WTC11 (cell line): Measurements from ENCODE around the gene PADI1. TPM values are rescaled to one million over a fixed set of nuclear protein-coding genes. Genes with fewer than 3 reads are reported as not detected.

Experiments used
- ATAC-seq: fragments of 200-7000 bp; cut with Tn5 transposase; 2 replicates; pipeline ENCODE4 v1.10.0; 2021; ENCODE audit warnings: mild to moderate bottlenecking, moderate library complexity
- CTCF ChIA-PET: fragments of 300-600 bp; sonication (Branson Sonifier 250); formaldehyde crosslinking; loops from one replicate; lab custom pipeline; 2021; ENCODE audit warnings: antibody characterized with exemption; lab: Charles Lee
- POLR2A ChIA-PET: fragments of 350-600 bp; sonication (Branson Sonifier 250); formaldehyde crosslinking; loops from one replicate; lab custom pipeline; 2021; ENCODE audit warnings: antibody characterized with exemption; lab: Charles Lee
- DNase-seq: peaks from one replicate; pipeline ENCODE4 v3.0.0; 2021; ENCODE audit warnings: low spot score
- H3K27ac Mint-ChIP-seq: 2 replicates; pipeline ENCODE4 v1.8.0; 2021; ENCODE audit warnings: mixed read lengths
- H3K27me3 Mint-ChIP-seq: 2 replicates; pipeline ENCODE4 v1.8.0; 2021; ENCODE audit warnings: low read depth, mild to moderate bottlenecking, moderate library complexity, mixed read lengths
- H3K36me3 Mint-ChIP-seq: 2 replicates; pipeline ENCODE4 v1.8.0; 2021; ENCODE audit warnings: mixed read lengths
- H3K4me1 Mint-ChIP-seq: 2 replicates; pipeline ENCODE4 v1.8.0; 2022; ENCODE audit warnings: mixed read lengths
- H3K4me3 Mint-ChIP-seq: 2 replicates; pipeline ENCODE4 v1.8.0; 2021; ENCODE audit warnings: mild to moderate bottlenecking, moderate library complexity, mixed read lengths
- H3K9me3 Mint-ChIP-seq: 2 replicates; pipeline ENCODE4 v1.8.0; 2021; ENCODE audit warnings: mixed read lengths
- AR ChIP-seq: fragments of 250-450 bp; sonication (Bioruptor Pico); IDR thresholded peaks from 2 replicates; pipeline ENCODE4 v1.9.0; 2021; ENCODE audit warnings: mild to moderate bottlenecking
- ATF1 ChIP-seq: sonication (generic); formaldehyde crosslinking; IDR thresholded peaks from 2 replicates; pipeline ENCODE4 v1.8.1; 2023; ENCODE audit warnings: mild to moderate bottlenecking, moderate library complexity, missing genetic modification reagents
- CBFB ChIP-seq: sonication (generic); formaldehyde crosslinking; IDR thresholded peaks from 2 replicates; pipeline ENCODE4 v1.8.1; 2022; ENCODE audit warnings: mild to moderate bottlenecking, low read depth, missing genetic modification reagents
- E2F4 ChIP-seq: sonication (generic); formaldehyde crosslinking; IDR thresholded peaks from 2 replicates; pipeline ENCODE4 v1.8.1; 2022; ENCODE audit warnings: low read depth, mild to moderate bottlenecking, moderate library complexity, missing genetic modification reagents, borderline replicate concordance
- ELF4 ChIP-seq: sonication (generic); formaldehyde crosslinking; IDR thresholded peaks from 2 replicates; pipeline ENCODE4 v1.8.1; 2022; ENCODE audit warnings: low read depth, mild to moderate bottlenecking, moderate library complexity, missing genetic modification reagents
- ERG ChIP-seq: fragments of 250-450 bp; sonication (Bioruptor Pico); IDR thresholded peaks from 2 replicates; pipeline ENCODE4 v1.8.0; 2021; ENCODE audit warnings: mild to moderate bottlenecking
- IRF1 ChIP-seq: sonication (generic); formaldehyde crosslinking; IDR thresholded peaks from 2 replicates; pipeline ENCODE4 v1.8.0; 2023; ENCODE audit warnings: missing genetic modification reagents
- MAX ChIP-seq: sonication (generic); formaldehyde crosslinking; IDR thresholded peaks from 2 replicates; pipeline ENCODE4 v1.8.0; 2022; ENCODE audit warnings: mild to moderate bottlenecking, missing genetic modification reagents
- MYBL2 ChIP-seq: sonication (generic); formaldehyde crosslinking; IDR thresholded peaks from 2 replicates; pipeline ENCODE4 v1.8.1; 2023; ENCODE audit warnings: mild to moderate bottlenecking, moderate library complexity, missing genetic modification reagents
- NFATC4 ChIP-seq: fragments of 250-450 bp; sonication (Bioruptor Pico); IDR thresholded peaks from 2 replicates; pipeline ENCODE4 v1.9.0; 2021; ENCODE audit warnings: mild to moderate bottlenecking
- RELA ChIP-seq: sonication (generic); formaldehyde crosslinking; IDR thresholded peaks from 2 replicates; pipeline ENCODE4 v1.8.1; 2022; ENCODE audit warnings: missing genetic modification reagents, mild to moderate bottlenecking, borderline replicate concordance
- RORB ChIP-seq: fragments of 250-450 bp; sonication (Bioruptor Pico); IDR thresholded peaks from 2 replicates; pipeline ENCODE4 v1.9.0; 2021; ENCODE audit warnings: mild to moderate bottlenecking
- SMAD3 ChIP-seq: sonication (generic); formaldehyde crosslinking; IDR thresholded peaks from 2 replicates; pipeline ENCODE4 v1.8.0; 2022; ENCODE audit warnings: missing genetic modification reagents, mild to moderate bottlenecking, borderline replicate concordance
- SMAD4 ChIP-seq: sonication (generic); formaldehyde crosslinking; IDR thresholded peaks from 2 replicates; pipeline ENCODE4 v1.8.0; 2022; ENCODE audit warnings: mild to moderate bottlenecking, missing genetic modification reagents
- TCF7 ChIP-seq: sonication (generic); formaldehyde crosslinking; IDR thresholded peaks from 2 replicates; pipeline ENCODE4 v1.8.0; 2022; ENCODE audit warnings: mild to moderate bottlenecking, low read depth, missing genetic modification reagents, moderate library complexity
- ZNF317 ChIP-seq: sonication (generic); formaldehyde crosslinking; IDR thresholded peaks from 2 replicates; pipeline ENCODE4 v1.8.1; 2023; ENCODE audit warnings: low read depth, mild to moderate bottlenecking, moderate library complexity, missing genetic modification reagents, borderline replicate concordance
- total RNA-seq: library from RNA; stranded (reverse); gene quantifications from 3 replicates; pipeline ENCODE4 v1.2.3, GENCODE V29; 2021
- TF ChIP-seq, protein P1 (sequence below): fragments of 250-450 bp; sonication (Bioruptor Pico); IDR thresholded peaks from 2 replicates; pipeline ENCODE4 v1.9.0; 2021; ENCODE audit warnings: mild to moderate bottlenecking
- TF ChIP-seq, protein P2 (sequence below): fragments of 200-600 bp; IDR thresholded peaks from 2 replicates; pipeline ENCODE4 v1.8.0; 2022; ENCODE audit warnings: antibody characterized with exemption
- TF ChIP-seq, protein P3 (sequence below): sonication (generic); formaldehyde crosslinking; IDR thresholded peaks from 2 replicates; pipeline ENCODE4 v1.8.1; 2023; ENCODE audit warnings: mild to moderate bottlenecking, missing genetic modification reagents, borderline replicate concordance
- TF ChIP-seq, protein P4 (sequence below): sonication (generic); formaldehyde crosslinking; IDR thresholded peaks from 2 replicates; pipeline ENCODE4 v1.8.1; 2023; ENCODE audit warnings: mild to moderate bottlenecking, moderate library complexity, missing genetic modification reagents

PADI1 gene
- total RNA-seq, 1 experiment from 2014 or later, result 0.15 TPM

GRCh38 chr1:17265162-17265561 is 60.2 kb downstream of the PADI1 start:
- peak; percentile 26 for DNase-seq
- Mint-ChIP-seq H3K9me3 (peaks cover 14% of the 10 kb centered on the region), H3K4me3 (no peak overlapping the region), H3K4me1 (no peaks in the 10 kb centered on the region), H3K36me3 (no peaks in the 10 kb centered on the region), H3K27me3 (no peaks in the 10 kb centered on the region), H3K27ac (no peak overlapping the region)
- no peak for TF ChIP-seq SMAD4 (CRISPR knock-in tag)
- no peak for TF ChIP-seq ZNF317 (CRISPR knock-in tag)
- no peak for TF ChIP-seq MAX (CRISPR knock-in tag)
- TF ChIP-seq, protein P1, sequence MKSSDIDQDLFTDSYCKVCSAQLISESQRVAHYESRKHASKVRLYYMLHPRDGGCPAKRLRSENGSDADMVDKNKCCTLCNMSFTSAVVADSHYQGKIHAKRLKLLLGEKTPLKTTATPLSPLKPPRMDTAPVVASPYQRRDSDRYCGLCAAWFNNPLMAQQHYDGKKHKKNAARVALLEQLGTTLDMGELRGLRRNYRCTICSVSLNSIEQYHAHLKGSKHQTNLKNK (CRISPR knock-in tag), result no peak
- no peak for TF ChIP-seq NFATC4 (CRISPR knock-in tag)
- TF ChIP-seq, protein P2, sequence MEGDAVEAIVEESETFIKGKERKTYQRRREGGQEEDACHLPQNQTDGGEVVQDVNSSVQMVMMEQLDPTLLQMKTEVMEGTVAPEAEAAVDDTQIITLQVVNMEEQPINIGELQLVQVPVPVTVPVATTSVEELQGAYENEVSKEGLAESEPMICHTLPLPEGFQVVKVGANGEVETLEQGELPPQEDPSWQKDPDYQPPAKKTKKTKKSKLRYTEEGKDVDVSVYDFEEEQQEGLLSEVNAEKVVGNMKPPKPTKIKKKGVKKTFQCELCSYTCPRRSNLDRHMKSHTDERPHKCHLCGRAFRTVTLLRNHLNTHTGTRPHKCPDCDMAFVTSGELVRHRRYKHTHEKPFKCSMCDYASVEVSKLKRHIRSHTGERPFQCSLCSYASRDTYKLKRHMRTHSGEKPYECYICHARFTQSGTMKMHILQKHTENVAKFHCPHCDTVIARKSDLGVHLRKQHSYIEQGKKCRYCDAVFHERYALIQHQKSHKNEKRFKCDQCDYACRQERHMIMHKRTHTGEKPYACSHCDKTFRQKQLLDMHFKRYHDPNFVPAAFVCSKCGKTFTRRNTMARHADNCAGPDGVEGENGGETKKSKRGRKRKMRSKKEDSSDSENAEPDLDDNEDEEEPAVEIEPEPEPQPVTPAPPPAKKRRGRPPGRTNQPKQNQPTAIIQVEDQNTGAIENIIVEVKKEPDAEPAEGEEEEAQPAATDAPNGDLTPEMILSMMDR, result no peak
- TF ChIP-seq, protein P3, sequence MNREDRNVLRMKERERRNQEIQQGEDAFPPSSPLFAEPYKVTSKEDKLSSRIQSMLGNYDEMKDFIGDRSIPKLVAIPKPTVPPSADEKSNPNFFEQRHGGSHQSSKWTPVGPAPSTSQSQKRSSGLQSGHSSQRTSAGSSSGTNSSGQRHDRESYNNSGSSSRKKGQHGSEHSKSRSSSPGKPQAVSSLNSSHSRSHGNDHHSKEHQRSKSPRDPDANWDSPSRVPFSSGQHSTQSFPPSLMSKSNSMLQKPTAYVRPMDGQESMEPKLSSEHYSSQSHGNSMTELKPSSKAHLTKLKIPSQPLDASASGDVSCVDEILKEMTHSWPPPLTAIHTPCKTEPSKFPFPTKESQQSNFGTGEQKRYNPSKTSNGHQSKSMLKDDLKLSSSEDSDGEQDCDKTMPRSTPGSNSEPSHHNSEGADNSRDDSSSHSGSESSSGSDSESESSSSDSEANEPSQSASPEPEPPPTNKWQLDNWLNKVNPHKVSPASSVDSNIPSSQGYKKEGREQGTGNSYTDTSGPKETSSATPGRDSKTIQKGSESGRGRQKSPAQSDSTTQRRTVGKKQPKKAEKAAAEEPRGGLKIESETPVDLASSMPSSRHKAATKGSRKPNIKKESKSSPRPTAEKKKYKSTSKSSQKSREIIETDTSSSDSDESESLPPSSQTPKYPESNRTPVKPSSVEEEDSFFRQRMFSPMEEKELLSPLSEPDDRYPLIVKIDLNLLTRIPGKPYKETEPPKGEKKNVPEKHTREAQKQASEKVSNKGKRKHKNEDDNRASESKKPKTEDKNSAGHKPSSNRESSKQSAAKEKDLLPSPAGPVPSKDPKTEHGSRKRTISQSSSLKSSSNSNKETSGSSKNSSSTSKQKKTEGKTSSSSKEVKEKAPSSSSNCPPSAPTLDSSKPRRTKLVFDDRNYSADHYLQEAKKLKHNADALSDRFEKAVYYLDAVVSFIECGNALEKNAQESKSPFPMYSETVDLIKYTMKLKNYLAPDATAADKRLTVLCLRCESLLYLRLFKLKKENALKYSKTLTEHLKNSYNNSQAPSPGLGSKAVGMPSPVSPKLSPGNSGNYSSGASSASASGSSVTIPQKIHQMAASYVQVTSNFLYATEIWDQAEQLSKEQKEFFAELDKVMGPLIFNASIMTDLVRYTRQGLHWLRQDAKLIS (CRISPR knock-in tag), result no peak
- TF ChIP-seq RELA (CRISPR knock-in tag), result no peak
- no peak for TF ChIP-seq TCF7
- no peak for TF ChIP-seq ATF1 (CRISPR knock-in tag)
- no peak for TF ChIP-seq SMAD3 (CRISPR knock-in tag)
- TF ChIP-seq RORB (CRISPR knock-in tag), result no peak
- TF ChIP-seq, protein P4, sequence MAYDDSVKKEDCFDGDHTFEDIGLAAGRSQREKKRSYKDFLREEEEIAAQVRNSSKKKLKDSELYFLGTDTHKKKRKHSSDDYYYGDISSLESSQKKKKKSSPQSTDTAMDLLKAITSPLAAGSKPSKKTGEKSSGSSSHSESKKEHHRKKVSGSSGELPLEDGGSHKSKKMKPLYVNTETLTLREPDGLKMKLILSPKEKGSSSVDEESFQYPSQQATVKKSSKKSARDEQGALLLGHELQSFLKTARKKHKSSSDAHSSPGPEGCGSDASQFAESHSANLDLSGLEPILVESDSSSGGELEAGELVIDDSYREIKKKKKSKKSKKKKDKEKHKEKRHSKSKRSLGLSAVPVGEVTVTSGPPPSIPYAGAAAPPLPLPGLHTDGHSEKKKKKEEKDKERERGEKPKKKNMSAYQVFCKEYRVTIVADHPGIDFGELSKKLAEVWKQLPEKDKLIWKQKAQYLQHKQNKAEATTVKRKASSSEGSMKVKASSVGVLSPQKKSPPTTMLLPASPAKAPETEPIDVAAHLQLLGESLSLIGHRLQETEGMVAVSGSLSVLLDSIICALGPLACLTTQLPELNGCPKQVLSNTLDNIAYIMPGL (CRISPR knock-in tag), result no peak
- TF ChIP-seq MYBL2 (CRISPR knock-in tag), result no peak
- ChIA-PET POLR2A (no interaction called here), CTCF (interaction anchor here (0.5 to 1.1 kb wide), 5 partner anchors 10 to 139 kb away, joined by 3 to 7 read pairs (median 4); no protein-coding TSS in a partner anchor)
- ATAC-seq, result peak; percentile 89

DNA sequence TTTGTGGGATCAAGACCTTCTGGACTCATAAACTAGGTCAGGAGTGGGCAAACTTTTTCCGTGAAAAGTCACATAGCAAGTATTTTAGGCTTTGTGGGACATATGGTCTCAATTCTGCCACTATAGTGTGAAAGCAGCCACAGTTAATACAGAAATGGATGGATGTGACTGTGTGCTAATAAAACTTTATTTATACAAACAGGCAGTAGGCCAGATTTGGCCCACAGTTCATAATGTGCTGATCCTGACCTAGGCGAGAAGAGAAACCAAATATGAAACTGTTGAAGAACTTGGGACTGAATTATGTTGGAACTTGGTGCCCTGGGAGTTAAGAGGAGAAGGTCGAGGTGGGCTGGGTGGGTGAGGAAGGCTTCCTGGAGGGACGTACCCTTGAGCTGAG is 61.0 kb downstream of the PADI1 start:
- Mint-ChIP-seq H3K27ac (no peak overlapping the region), H3K36me3 (no peaks in the 10 kb centered on the region), H3K4me3 (no peak overlapping the region), H3K4me1 (no peaks in the 10 kb centered on the region), H3K9me3 (peaks cover 14% of the 10 kb centered on the region), H3K27me3 (no peaks in the 10 kb centered on the region)
- no peak for DNase-seq
- CTCF ChIA-PET, result interaction anchor here (0.5 to 1.1 kb wide), 2 partner anchors 10 to 70 kb away, joined by 4 to 7 read pairs; no protein-coding TSS in a partner anchor
- no peak for ATAC-seq
- POLR2A ChIA-PET, result no interaction called here
- TF ChIP-seq ERG (CRISPR knock-in tag), result no peak
- TF ChIP-seq IRF1 (CRISPR knock-in tag), result no peak
- TF ChIP-seq ELF4 (CRISPR knock-in tag), result no peak
- no peak for TF ChIP-seq CBFB (CRISPR knock-in tag)
- TF ChIP-seq AR, result no peak
- no peak for TF ChIP-seq E2F4 (CRISPR knock-in tag)
